H9 (cell line): ENCODE data around the gene SUPT3H. TPM values are rescaled to one million over a fixed set of nuclear protein-coding genes. Genes with fewer than 3 reads are reported as not detected.
A peak's percentile ranks its signal among the peaks of the same experiment; 100 is the strongest.

Experiments
- DNase-seq: peaks from one replicate; pipeline ENCODE4 v3.0.0-alpha.2; 2017
- H2AFZ ChIP-seq: one replicate; pipeline ENCODE4 v1.6.1; 2013; ENCODE audit warnings: mild to moderate bottlenecking, low read length, control low read depth, moderate library complexity
- H2AK5ac ChIP-seq: 2 replicates; pipeline ENCODE4 v1.6.1; 2013; ENCODE audit warnings: low read length, control low read depth, mixed read lengths; ENCODE audit not compliant: insufficient read length
- H2BK120ac ChIP-seq: one replicate; pipeline ENCODE4 v1.6.1; 2013; ENCODE audit warnings: low read depth, mild to moderate bottlenecking, low read length, control low read depth, inconsistent platforms; ENCODE audit not compliant: poor library complexity, severe bottlenecking
- H2BK12ac ChIP-seq: 2 replicates; pipeline ENCODE4 v1.6.1; 2013; ENCODE audit warnings: low read length, control low read depth, mixed read lengths, low read depth; ENCODE audit not compliant: insufficient read length
- H2BK15ac ChIP-seq: 2 replicates; pipeline ENCODE4 v1.6.1; 2013; ENCODE audit warnings: low read depth, low read length, control low read depth
- H2BK20ac ChIP-seq: one replicate; pipeline ENCODE4 v1.6.1; 2013; ENCODE audit warnings: low read depth, mild to moderate bottlenecking, low read length, control low read depth, inconsistent platforms; ENCODE audit not compliant: poor library complexity, severe bottlenecking
- H2BK5ac ChIP-seq: 2 replicates; pipeline ENCODE4 v1.6.1; 2013; ENCODE audit warnings: low read length, control low read depth, mixed read lengths; ENCODE audit not compliant: insufficient read length
- H3K14ac ChIP-seq: 2 replicates; pipeline ENCODE4 v1.6.1; 2013; ENCODE audit warnings: low read length, control low read depth; ENCODE audit not compliant: insufficient read depth
- H3K18ac ChIP-seq: 2 replicates; pipeline ENCODE4 v1.6.1; 2013; ENCODE audit warnings: low read depth, mild to moderate bottlenecking, mixed read lengths, low read length, control low read depth; ENCODE audit not compliant: insufficient read length
- H3K23ac ChIP-seq: 2 replicates; pipeline ENCODE4 v1.6.1; 2013; ENCODE audit warnings: low read length, control low read depth, mixed read lengths, low read depth; ENCODE audit not compliant: insufficient read length
- H3K23me2 ChIP-seq: 2 replicates; pipeline ENCODE4 v1.6.1; 2013; ENCODE audit warnings: low read depth, mild to moderate bottlenecking, mixed read lengths, low read length, control low read depth; ENCODE audit not compliant: insufficient read length, poor library complexity, severe bottlenecking
- H3K27ac ChIP-seq: 2 replicates; pipeline ENCODE4 v1.5.1; 2013; ENCODE audit warnings: low read length, control low read depth, mixed read lengths, low read depth; ENCODE audit not compliant: insufficient read length
- H3K27me3 ChIP-seq: 2 replicates; pipeline ENCODE4 v1.6.1; 2013; ENCODE audit warnings: low read length, control low read depth, inconsistent platforms; ENCODE audit not compliant: insufficient read depth
- H3K4ac ChIP-seq: 2 replicates; pipeline ENCODE4 v1.6.1; 2013; ENCODE audit warnings: low read depth, mild to moderate bottlenecking, control low read depth, inconsistent platforms, low read length, moderate library complexity
- H3K4me1 ChIP-seq: 2 replicates; pipeline ENCODE4 v1.6.1; 2013; ENCODE audit warnings: low read length, control low read depth, inconsistent platforms; ENCODE audit not compliant: insufficient read depth
- H3K4me2 ChIP-seq: 2 replicates; pipeline ENCODE4 v1.6.1; 2013; ENCODE audit warnings: low read length, control low read depth, mixed read lengths; ENCODE audit not compliant: insufficient read length, insufficient read depth
- H3K56ac ChIP-seq: 2 replicates; pipeline ENCODE4 v1.6.1; 2013; ENCODE audit warnings: low read depth, mild to moderate bottlenecking, mixed read lengths, low read length, control low read depth; ENCODE audit not compliant: insufficient read length
- H3K79me1 ChIP-seq: 2 replicates; pipeline ENCODE4 v1.6.1; 2013; ENCODE audit warnings: low read depth, mild to moderate bottlenecking, moderate library complexity, low read length, control low read depth, inconsistent platforms; ENCODE audit not compliant: insufficient read depth, poor library complexity, severe bottlenecking
- H3K79me2 ChIP-seq: 2 replicates; pipeline ENCODE4 v1.6.1; 2013; ENCODE audit warnings: low read length, control low read depth, inconsistent platforms; ENCODE audit not compliant: insufficient read depth
- H3K9ac ChIP-seq: 2 replicates; pipeline ENCODE4 v1.6.1; 2013; ENCODE audit warnings: low read length, control low read depth, mixed read lengths; ENCODE audit not compliant: insufficient read length; ENCODE audit errors: extremely low read depth
- H3K9me3 ChIP-seq: one replicate; pipeline ENCODE4 v1.6.1; 2013; ENCODE audit warnings: low read depth, low read length, inconsistent platforms; ENCODE audit not compliant: control insufficient read depth
- H3T11ph ChIP-seq: one replicate; pipeline ENCODE4 v1.6.1; 2013; ENCODE audit warnings: mild to moderate bottlenecking, low read length, control low read depth, inconsistent platforms
- H4K20me1 ChIP-seq: one replicate; pipeline ENCODE4 v1.6.1; 2013; ENCODE audit not compliant: control insufficient read depth, insufficient read length, insufficient read depth
- H4K5ac ChIP-seq: 2 replicates; pipeline ENCODE4 v1.6.1; 2013; ENCODE audit warnings: low read depth, mild to moderate bottlenecking, mixed read lengths, low read length, control low read depth; ENCODE audit not compliant: insufficient read length
- H4K8ac ChIP-seq: replicated peaks from 2 replicates; pipeline ENCODE4 v1.6.1; 2013; ENCODE audit warnings: low read length, control low read depth, mixed read lengths, low read depth; ENCODE audit not compliant: insufficient read length
- H4K91ac ChIP-seq: 2 replicates; pipeline ENCODE4 v1.6.1; 2013; ENCODE audit warnings: low read depth, mild to moderate bottlenecking, moderate library complexity, mixed read lengths, low read length, control low read depth; ENCODE audit not compliant: insufficient read length
- H3K27ac Mint-ChIP-seq, 3 experiments: 2 replicates in 2 of 3; 3 replicates in 1 of 3; pipeline ENCODE4 v1.8.0; 2020 to 2021; ENCODE audit warnings: mixed read lengths in 3 of 3, mild to moderate bottlenecking in 1 of 3, moderate library complexity in 1 of 3
- H3K27me3 Mint-ChIP-seq: 2 replicates; pipeline ENCODE4 v1.8.0; 2021; ENCODE audit warnings: low read depth, mild to moderate bottlenecking, moderate library complexity, mixed read lengths
- H3K36me3 Mint-ChIP-seq, 3 experiments: 2 replicates in 2 of 3; 3 replicates in 1 of 3; pipeline ENCODE4 v1.8.0; 2020 to 2021; ENCODE audit warnings: low read depth in 3 of 3, mixed read lengths in 3 of 3; ENCODE audit not compliant: insufficient read depth in 1 of 3
- H3K4me1 Mint-ChIP-seq, 2 experiments: 2 replicates each; pipeline ENCODE4 v1.8.0; 2020; ENCODE audit warnings: mixed read lengths in 2 of 2
- H3K4me3 Mint-ChIP-seq, 2 experiments: 2 replicates in 1 of 2; 3 replicates in 1 of 2; pipeline ENCODE4 v1.8.0; 2020 to 2021; ENCODE audit warnings: mild to moderate bottlenecking in 2 of 2, mixed read lengths in 2 of 2, moderate library complexity in 1 of 2
- H3K9me3 Mint-ChIP-seq, 2 experiments: 2 replicates in 1 of 2; 3 replicates in 1 of 2; pipeline ENCODE4 v1.8.0; 2020; ENCODE audit warnings: mild to moderate bottlenecking in 2 of 2, mixed read lengths in 2 of 2, moderate library complexity in 1 of 2
- CTCF ChIP-seq: fragments of 200-600 bp; sonication (generic); conservative IDR thresholded peaks from 3 replicates; pipeline ENCODE4 v1.8.0; 2021; ENCODE audit warnings: antibody characterized with exemption, mild to moderate bottlenecking
- WGBS: extraction: QIAGEN DNeasy Blood & Tissue Kit; methylation state at CpG from one replicate; pipeline ENCODE4 v1.1.7; 2013; ENCODE audit warnings: missing lambda C conversion rate, low lambda C conversion rate, mixed read lengths; ENCODE audit not compliant: insufficient read length; ENCODE audit errors: extremely low coverage; 5-methylcytosine and 5-hydroxymethylcytosine counted together
- total RNA-seq: library from RNA; stranded (reverse); gene quantifications from 2 replicates; pipeline ENCODE4 v1.2.1, GENCODE V29; 2021

SUPT3H gene
- total RNA-seq, 1 experiment from 2014 or later, result 22.5 TPM

- Histone ChIP-seq H3K9ac (no peak overlapping the region), H2AK5ac (no peak overlapping the region), H2AFZ (no peak overlapping the region), H3K79me1 (no peaks in the 10 kb centered on the region), H3K14ac (no peak overlapping the region), H3K18ac (no peak overlapping the region), H3K56ac (no peak overlapping the region), H2BK15ac (no peak overlapping the region), H4K5ac (no peak overlapping the region), H2BK20ac (no peak overlapping the region), H3K27me3 (no peaks in the 10 kb centered on the region), H3K4me2 (no peak overlapping the region), H3K4ac (no peak overlapping the region), H2BK12ac (no peak overlapping the region), H3K23me2 (no peaks in the 10 kb centered on the region), H4K20me1 (no peaks in the 10 kb centered on the region), H3K4me1 (peaks cover 10% of the 10 kb centered on the region; the same call in 1 of the 2 replicates), H2BK5ac (no peak overlapping the region), H3T11ph (no peak overlapping the region), H4K8ac (no peak overlapping the region), H2BK120ac (no peak overlapping the region), H3K27ac (no peak overlapping the region), H4K91ac (no peak overlapping the region), H3K23ac (no peak overlapping the region), H3K79me2 (no peaks in the 10 kb centered on the region), H3K9me3 (no peaks in the 10 kb centered on the region)
- TF ChIP-seq CTCF, result no peak
- peak overlapping the region in 1 of 3 experiments; percentile 48; a peak in 1 of 7 replicates for H3K27ac Mint-ChIP-seq
- no peak for DNase-seq
- H3K36me3 Mint-ChIP-seq, result no peaks in the 10 kb centered on the region
- H3K9me3 Mint-ChIP-seq, result no peaks in the 10 kb centered on the region
- peaks cover 26 to 31% of the 10 kb centered on the region in 2 experiments for H3K4me1 Mint-ChIP-seq
- no peak overlapping the region for H3K4me3 Mint-ChIP-seq
- no peaks in the 10 kb centered on the region for H3K27me3 Mint-ChIP-seq
- WGBS, result no CpG with 5 or more reads among the region's 3 CpGs
Measured at GRCh38 chr6:44831002-44831610, 546.6 kb downstream of the SUPT3H start.
